Mucosa of stomach (tissue), 1 donor: ENCODE measurements around the gene INCA1.

Source experiments
- H3K27me3 ChIP-seq: one replicate; pipeline ENCODE4 v1.7.0; 2013; ENCODE audit warnings: mild to moderate bottlenecking, low read length; ENCODE audit not compliant: control insufficient read depth, insufficient read depth
- H3K36me3 ChIP-seq: one replicate; pipeline ENCODE4 v1.7.0; 2013; ENCODE audit warnings: low read length; ENCODE audit not compliant: control insufficient read depth, insufficient read depth
- H3K4me1 ChIP-seq: one replicate; pipeline ENCODE4 v1.7.0; 2013; ENCODE audit warnings: mild to moderate bottlenecking, low read length; ENCODE audit not compliant: control insufficient read depth, insufficient read depth
- H3K4me3 ChIP-seq: one replicate; pipeline ENCODE4 v1.7.0; 2013; ENCODE audit warnings: low read length
- H3K9ac ChIP-seq: one replicate; pipeline ENCODE4 v1.7.0; 2013; ENCODE audit warnings: mild to moderate bottlenecking, low read length, moderate library complexity
- H3K9me3 ChIP-seq: one replicate; pipeline ENCODE4 v1.7.0; 2013; ENCODE audit warnings: mild to moderate bottlenecking, low read length, moderate library complexity; ENCODE audit not compliant: control insufficient read depth
- donor health status: Pancreatic carcinoma.

Gene INCA1

DNA sequence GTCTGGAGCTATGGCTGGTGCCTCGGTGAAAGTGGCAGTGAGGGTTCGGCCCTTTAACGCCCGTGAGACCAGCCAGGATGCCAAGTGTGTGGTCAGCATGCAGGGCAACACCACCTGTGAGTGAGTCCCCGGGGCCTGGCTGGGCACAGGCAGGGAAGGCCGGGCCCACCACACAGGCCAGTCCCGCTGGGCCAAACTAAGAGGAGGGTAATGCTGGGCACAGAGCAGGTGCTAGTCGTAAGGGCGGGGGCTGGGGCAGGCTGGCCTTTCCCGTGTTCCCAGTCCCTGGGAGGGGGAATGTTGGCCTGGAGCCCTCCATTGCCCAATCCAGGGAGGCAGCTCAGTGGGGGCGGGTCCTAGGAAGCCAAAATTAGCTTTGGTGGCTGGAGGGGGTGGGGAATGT lies 2.9 kb upstream of the INCA1 start:
- H3K27me3 ChIP-seq, result no peaks in the 10 kb centered on the region
- H3K9me3 ChIP-seq, result no peaks in the 10 kb centered on the region
- H3K4me3 ChIP-seq, result no peak overlapping the region
- no peak overlapping the region for H3K9ac ChIP-seq
- H3K36me3 ChIP-seq, result peaks cover 23% of the 10 kb centered on the region
- H3K4me1 ChIP-seq, result peaks cover 27% of the 10 kb centered on the region

DNA sequence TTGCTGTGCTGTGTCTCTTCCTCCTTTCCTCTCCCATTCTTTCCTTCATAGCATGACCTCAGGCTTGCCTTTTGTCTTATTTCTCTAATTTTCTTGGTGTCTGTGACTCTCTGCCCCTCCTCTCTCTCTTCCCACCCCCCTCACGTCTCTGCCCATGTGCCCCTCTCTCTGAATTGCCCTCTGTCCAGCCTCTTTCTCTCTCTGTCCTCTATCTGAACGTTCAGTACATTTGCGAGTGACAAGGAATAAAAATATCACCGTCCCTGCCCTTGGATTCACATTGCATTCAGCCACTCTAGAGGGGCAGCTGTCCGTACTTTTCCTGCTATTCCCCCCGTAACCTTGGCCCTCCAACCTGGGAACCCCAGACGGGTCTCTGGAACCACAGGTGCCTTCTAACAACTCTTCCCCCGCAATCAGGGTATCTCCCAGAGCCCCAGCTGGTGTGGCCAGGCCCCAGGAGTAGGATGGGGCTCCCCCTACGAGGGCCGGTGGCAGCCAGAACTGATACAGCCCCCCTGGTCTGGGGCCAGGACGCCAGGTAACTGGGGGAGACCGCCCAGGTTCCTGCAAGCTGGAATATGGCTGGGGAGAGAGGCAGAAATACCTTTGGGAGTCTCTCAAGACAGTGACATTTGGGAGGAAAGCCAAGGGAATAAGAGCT lies 2.2 kb upstream of the INCA1 start:
- peak overlapping the region; percentile 90 for H3K4me3 ChIP-seq
- no peaks in the 10 kb centered on the region for H3K27me3 ChIP-seq
- peaks cover 27% of the 10 kb centered on the region for H3K4me1 ChIP-seq
- H3K9ac ChIP-seq, result peak overlapping the region; percentile 87
- no peaks in the 10 kb centered on the region for H3K9me3 ChIP-seq
- H3K36me3 ChIP-seq, result peaks cover 17% of the 10 kb centered on the region

DNA sequence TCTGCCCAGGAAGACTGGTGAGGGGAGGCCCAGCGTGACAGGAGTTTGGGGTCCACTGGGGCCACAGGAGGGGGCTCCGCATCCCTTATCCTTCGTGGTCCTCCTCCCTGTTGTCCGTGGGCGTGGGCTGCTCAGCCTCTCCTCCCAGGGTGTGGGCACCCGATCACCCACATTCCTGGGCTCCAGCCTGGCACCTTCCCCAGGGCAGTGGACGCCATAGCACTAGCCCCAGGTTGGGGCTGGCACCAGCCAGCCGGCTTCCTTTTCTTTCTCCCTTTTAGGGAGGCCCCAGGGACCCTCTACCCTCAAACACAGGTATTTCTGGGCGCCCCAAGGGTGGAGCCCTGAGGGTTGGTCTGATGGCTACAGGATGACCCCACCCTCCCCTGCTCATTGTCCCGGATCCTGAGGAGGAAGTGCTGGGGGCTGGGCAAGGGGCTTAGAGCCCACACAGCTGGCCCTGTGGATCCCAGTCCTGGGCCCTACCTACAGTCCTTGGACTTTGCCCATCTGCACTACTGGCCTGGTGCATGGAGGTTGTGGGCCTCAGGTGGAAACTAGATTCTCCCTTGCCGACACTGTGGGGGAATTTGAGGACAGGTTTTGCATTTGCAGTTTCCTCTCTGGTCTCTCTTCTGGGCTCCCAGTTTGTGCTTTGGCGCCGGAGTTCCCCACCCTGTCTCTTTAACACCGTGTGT lies 1.6 kb upstream of the INCA1 start:
- H3K27me3 ChIP-seq, result no peaks in the 10 kb centered on the region
- peaks cover 10% of the 10 kb centered on the region for H3K36me3 ChIP-seq
- H3K9ac ChIP-seq, result peak overlapping the region; percentile 87
- no peaks in the 10 kb centered on the region for H3K9me3 ChIP-seq
- H3K4me3 ChIP-seq, result peak overlapping the region; percentile 90
- peaks cover 27% of the 10 kb centered on the region for H3K4me1 ChIP-seq

GRCh38 chr17:4998027-4998731 lies 857 bp upstream of the INCA1 start:
- peak overlapping the region; percentile 87 for H3K9ac ChIP-seq
- no peaks in the 10 kb centered on the region for H3K27me3 ChIP-seq
- no peaks in the 10 kb centered on the region for H3K9me3 ChIP-seq
- H3K4me3 ChIP-seq, result peak overlapping the region; percentile 90
- H3K4me1 ChIP-seq, result peaks cover 27% of the 10 kb centered on the region
- peaks cover 10% of the 10 kb centered on the region for H3K36me3 ChIP-seq

- Histone ChIP-seq H3K9me3 (no peaks in the 10 kb centered on the region), H3K4me3 (no peak overlapping the region), H3K4me1 (peaks cover 14% of the 10 kb centered on the region), H3K9ac (no peak overlapping the region), H3K36me3 (no peaks in the 10 kb centered on the region), H3K27me3 (no peaks in the 10 kb centered on the region)
Measured at GRCh38 chr17:4994081-4994595, 3.2 kb downstream of the INCA1 start.

- H3K9ac ChIP-seq, result peak overlapping the region; percentile 86
- H3K4me3 ChIP-seq, result peak overlapping the region; percentile 83
- no peaks in the 10 kb centered on the region for H3K9me3 ChIP-seq
- H3K36me3 ChIP-seq, result no peaks in the 10 kb centered on the region
- peaks cover 21% of the 10 kb centered on the region for H3K4me1 ChIP-seq
- H3K27me3 ChIP-seq, result no peaks in the 10 kb centered on the region
Measured at GRCh38 chr17:4987767-4988567, 9.4 kb downstream of the INCA1 start.

- Histone ChIP-seq H3K36me3 (peaks cover 3% of the 10 kb centered on the region), H3K4me1 (peaks cover 21% of the 10 kb centered on the region), H3K27me3 (no peaks in the 10 kb centered on the region), H3K4me3 (peak within 1 kb of the TSS; percentile 83), H3K9me3 (no peaks in the 10 kb centered on the region), H3K9ac (peak within 1 kb of the TSS; percentile 86)
Measured at GRCh38 chr17:4986951-4987766, 10.2 kb downstream of the INCA1 start, which contains the start of gene CAMTA2. Gene CAMTA2 (minus strand): TSS chr17:4987675. CDS start chr17:4986222, 1,453 bp downstream.

DNA sequence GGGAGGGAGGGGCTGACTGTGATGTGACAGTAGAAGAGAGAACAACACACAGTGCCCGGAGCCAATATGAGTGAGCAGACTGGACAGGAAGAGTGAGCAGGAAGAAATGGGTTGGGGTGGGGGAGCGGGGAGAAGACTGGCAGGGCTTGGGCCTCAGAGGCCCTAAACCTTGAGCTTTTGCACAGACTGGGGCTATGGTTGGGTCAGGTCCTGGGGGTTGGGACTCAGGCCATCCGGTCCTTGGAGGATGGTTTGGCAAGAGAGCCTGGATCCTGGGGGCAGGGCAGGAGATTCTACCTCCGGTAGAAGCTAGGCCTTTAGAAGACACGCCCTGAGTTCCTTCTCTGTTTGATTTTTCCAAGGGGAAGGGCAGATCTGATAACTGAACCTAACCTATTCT lies 10.9 kb downstream of the INCA1 start:
- Histone ChIP-seq H3K4me3 (peak overlapping the region; percentile 83), H3K4me1 (peaks cover 21% of the 10 kb centered on the region), H3K36me3 (peaks cover 3% of the 10 kb centered on the region), H3K27me3 (no peaks in the 10 kb centered on the region), H3K9me3 (no peaks in the 10 kb centered on the region), H3K9ac (peak overlapping the region; percentile 86)

DNA sequence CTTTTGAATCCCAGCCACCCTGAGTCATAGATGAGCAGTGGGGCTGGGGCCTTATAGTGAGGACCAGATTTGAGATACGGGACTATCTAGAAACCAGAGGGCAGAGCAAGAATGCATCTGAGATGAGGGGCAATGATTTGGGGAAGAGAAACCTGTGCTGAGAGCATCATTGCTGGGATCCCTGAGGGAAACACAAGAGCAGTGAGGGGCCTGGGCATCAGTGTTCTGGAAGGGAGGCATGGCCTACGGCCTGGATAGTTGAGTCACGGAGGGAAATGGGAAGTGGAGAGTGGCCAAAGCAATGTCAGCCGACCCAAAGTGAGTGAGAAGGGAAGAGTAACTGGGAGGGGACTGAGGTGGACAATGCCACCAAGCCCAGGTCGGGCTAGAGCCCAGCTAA lies 15.0 kb downstream of the INCA1 start:
- H3K9me3 ChIP-seq, result no peaks in the 10 kb centered on the region
- no peak overlapping the region for H3K4me3 ChIP-seq
- H3K9ac ChIP-seq, result no peak overlapping the region
- H3K27me3 ChIP-seq, result no peaks in the 10 kb centered on the region
- peaks cover 20% of the 10 kb centered on the region for H3K4me1 ChIP-seq
- peaks cover 22% of the 10 kb centered on the region for H3K36me3 ChIP-seq

DNA sequence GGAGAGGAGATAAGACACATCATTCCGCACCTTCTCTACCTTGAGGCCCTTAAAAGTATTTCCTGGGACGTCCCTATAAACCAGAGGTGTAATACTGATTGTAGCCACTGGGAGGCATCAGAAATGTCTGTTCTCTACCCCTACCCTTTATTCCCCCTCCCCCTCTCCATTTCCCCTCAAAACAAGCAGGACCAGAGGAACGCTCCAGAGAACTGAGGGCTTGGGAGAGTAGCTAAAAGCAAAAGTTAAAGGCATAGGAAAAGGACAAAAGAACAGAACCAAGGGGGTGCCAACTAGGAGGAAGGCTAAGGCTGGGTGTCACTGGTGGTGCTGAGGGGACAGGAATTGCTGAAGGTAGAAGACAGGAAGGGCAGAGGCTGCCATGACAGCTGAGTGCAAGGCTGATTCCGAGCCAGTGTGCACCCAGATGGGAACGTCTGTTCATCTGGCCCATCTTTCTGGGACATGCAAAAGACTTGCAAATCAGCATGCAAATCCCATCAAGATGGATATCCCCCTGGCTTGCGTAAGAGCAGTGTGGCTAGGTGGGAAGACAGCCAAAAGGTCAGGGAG lies 16.6 kb downstream of the INCA1 start:
- Histone ChIP-seq H3K9ac (no peak overlapping the region), H3K4me1 (peaks cover 8% of the 10 kb centered on the region), H3K36me3 (peaks cover 22% of the 10 kb centered on the region), H3K9me3 (no peaks in the 10 kb centered on the region), H3K4me3 (no peak overlapping the region), H3K27me3 (no peaks in the 10 kb centered on the region)

DNA sequence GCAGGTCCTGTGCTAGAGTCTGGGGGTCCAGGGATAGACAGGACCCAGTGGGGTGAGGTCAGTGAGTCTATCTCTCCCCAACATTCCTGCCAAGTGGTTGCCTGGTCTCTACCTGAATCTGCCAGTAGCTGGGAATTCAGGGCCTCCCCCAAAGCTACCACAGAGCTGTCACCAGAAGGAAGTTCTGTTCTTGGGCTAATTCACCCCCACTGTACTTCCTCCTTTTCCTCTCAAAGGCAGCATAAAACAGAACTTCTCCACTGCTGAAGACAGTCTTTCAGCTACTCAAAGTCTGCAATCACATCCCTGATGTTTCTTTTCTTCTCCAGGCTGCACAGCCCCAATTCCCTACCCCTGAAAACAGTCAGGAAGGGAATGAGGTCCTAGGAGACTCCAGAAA lies 18.6 kb downstream of the INCA1 start:
- Histone ChIP-seq H3K9me3 (no peaks in the 10 kb centered on the region), H3K4me1 (peaks cover 8% of the 10 kb centered on the region), H3K27me3 (no peaks in the 10 kb centered on the region), H3K36me3 (peaks cover 33% of the 10 kb centered on the region), H3K4me3 (no peak overlapping the region), H3K9ac (no peak overlapping the region)
